Ascending aorta (tissue), 2 donors: ENCODE measurements around the gene KTN1. TPM values are rescaled to one million over a fixed set of nuclear protein-coding genes. Genes with fewer than 3 reads are reported as not detected.

Source experiments
- DNase-seq, 2 donors: peaks; one replicate each; pipeline ENCODE4 v3.0.0-alpha.2; 2019; ENCODE audit warnings: low spot score in 2 of 2
- H3K27ac ChIP-seq, 2 donors: fragments of 200-600 bp; sonication (generic); one replicate each; pipeline ENCODE4 v1.5.1; 2016 to 2017; ENCODE audit warnings: mild to moderate bottlenecking in 1 of 2
- H3K27me3 ChIP-seq: fragments of 200-600 bp; sonication (generic); one replicate; pipeline ENCODE4 v1.5.1; 2017
- H3K36me3 ChIP-seq, 2 donors: fragments of 200-600 bp; sonication (generic); one replicate each; pipeline ENCODE4 v1.5.1; 2016
- H3K4me1 ChIP-seq, 2 donors: fragments of 200-600 bp; sonication (generic); one replicate each; pipeline ENCODE4 v1.5.1; 2016 to 2017; ENCODE audit warnings: mild to moderate bottlenecking in 1 of 2
- H3K4me3 ChIP-seq, 2 donors: fragments of 200-600 bp; sonication (generic); one replicate each; pipeline ENCODE4 v1.5.1; 2016 to 2017; ENCODE audit warnings: mild to moderate bottlenecking in 1 of 2
- H3K9me3 ChIP-seq, 2 donors: fragments of 200-600 bp; sonication (generic); one replicate each; pipeline ENCODE4 v1.5.1; 2016
- intact Hi-C: fragments of 100-400 bp; cut with DNase I; formaldehyde crosslinking; loops from one replicate; pipeline ENCODE4 v1.15.1; 2023
- total RNA-seq: library from RNA; depleted of rRNA; stranded (reverse); fragments of >200 nt; gene quantifications from one replicate; pipeline ENCODE4 v1.1.0, GENCODE V29; 2016
- TF ChIP-seq, protein P1 (sequence below), 3 experiments: fragments of 200-600 bp in 2 of 3; fragments of 450-650 bp in 1 of 3; sonication (generic) in 2 of 3; IDR thresholded peaks; one replicate each; pipeline ENCODE4 v1.5.1; 2016 to 2019; ENCODE audit warnings: antibody characterized with exemption in 3 of 3, mild to moderate bottlenecking in 1 of 3, moderate library complexity in 1 of 3

The KTN1 gene
- total RNA-seq, 1 donor from 2014 or later: 36.3 TPM

GRCh38 chr14:55712491-55712890 lies 132.5 kb downstream of the KTN1 start:
- TF ChIP-seq, protein P1, sequence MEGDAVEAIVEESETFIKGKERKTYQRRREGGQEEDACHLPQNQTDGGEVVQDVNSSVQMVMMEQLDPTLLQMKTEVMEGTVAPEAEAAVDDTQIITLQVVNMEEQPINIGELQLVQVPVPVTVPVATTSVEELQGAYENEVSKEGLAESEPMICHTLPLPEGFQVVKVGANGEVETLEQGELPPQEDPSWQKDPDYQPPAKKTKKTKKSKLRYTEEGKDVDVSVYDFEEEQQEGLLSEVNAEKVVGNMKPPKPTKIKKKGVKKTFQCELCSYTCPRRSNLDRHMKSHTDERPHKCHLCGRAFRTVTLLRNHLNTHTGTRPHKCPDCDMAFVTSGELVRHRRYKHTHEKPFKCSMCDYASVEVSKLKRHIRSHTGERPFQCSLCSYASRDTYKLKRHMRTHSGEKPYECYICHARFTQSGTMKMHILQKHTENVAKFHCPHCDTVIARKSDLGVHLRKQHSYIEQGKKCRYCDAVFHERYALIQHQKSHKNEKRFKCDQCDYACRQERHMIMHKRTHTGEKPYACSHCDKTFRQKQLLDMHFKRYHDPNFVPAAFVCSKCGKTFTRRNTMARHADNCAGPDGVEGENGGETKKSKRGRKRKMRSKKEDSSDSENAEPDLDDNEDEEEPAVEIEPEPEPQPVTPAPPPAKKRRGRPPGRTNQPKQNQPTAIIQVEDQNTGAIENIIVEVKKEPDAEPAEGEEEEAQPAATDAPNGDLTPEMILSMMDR (IDR thresholded peaks at IDR 0.05): no peak
- Histone ChIP-seq H3K4me3 (no peak overlapping the region), H3K36me3 (no peaks in the 10 kb centered on the region), H3K9me3 (no peaks in the 10 kb centered on the region), H3K27me3 (no peaks in the 10 kb centered on the region), H3K27ac (no peak overlapping the region), H3K4me1 (no peaks in the 10 kb centered on the region)
- no peak for DNase-seq
- intact Hi-C loops: no loop called here

DNA sequence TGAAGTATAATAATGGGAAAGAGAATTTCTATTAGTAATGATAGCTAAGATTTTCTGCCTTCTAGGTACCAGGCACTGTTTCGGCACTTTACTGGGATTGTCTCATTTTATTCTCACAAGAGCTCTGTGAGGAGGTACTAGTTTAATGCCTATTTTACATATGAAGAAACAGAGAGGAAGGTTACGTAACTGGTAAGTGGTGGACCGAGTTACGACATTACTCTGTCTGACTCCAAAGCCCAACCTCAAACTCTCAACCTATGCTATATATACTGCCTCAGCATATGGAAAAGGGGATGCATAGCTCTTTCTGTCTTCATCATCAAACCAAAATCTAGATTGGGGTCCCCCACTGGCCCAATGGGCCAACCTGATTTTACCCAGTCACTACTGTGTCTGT lies 133.5 kb downstream of the KTN1 start:
- DNase-seq: no peak
- Histone ChIP-seq H3K36me3 (no peaks in the 10 kb centered on the region), H3K27me3 (no peaks in the 10 kb centered on the region), H3K4me1 (no peaks in the 10 kb centered on the region), H3K27ac (no peak overlapping the region), H3K4me3 (no peak overlapping the region), H3K9me3 (no peaks in the 10 kb centered on the region)
- TF ChIP-seq, protein P1 (IDR thresholded peaks at IDR 0.05): no peak
- intact Hi-C loops: no loop called here

DNA sequence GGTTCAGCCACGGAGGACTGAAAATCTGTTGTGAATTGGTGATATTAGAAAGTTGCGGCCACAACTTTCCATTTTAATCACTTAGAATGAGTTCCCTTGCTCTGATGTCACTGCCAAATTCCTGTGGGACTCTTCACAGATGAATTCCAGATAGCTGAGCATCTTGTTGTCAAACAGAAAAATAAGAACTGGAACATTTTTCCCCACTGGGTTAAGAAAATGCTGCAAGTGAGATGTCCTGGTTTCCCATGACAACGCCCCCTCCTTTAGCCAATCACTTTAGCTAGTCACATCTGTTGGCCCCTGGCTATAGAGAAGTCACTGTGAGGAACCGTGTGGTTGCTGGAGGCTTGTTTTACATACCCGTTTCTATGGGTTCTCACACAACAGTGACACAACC lies 135.9 kb downstream of the KTN1 start:
- no peak for DNase-seq
- Histone ChIP-seq H3K27me3 (no peaks in the 10 kb centered on the region), H3K4me3 (no peak overlapping the region), H3K36me3 (no peaks in the 10 kb centered on the region), H3K9me3 (no peaks in the 10 kb centered on the region), H3K27ac (no peak overlapping the region), H3K4me1 (no peaks in the 10 kb centered on the region)
- TF ChIP-seq, protein P1 (IDR thresholded peaks at IDR 0.05): no peak
- intact Hi-C loops: no loop called here

DNA sequence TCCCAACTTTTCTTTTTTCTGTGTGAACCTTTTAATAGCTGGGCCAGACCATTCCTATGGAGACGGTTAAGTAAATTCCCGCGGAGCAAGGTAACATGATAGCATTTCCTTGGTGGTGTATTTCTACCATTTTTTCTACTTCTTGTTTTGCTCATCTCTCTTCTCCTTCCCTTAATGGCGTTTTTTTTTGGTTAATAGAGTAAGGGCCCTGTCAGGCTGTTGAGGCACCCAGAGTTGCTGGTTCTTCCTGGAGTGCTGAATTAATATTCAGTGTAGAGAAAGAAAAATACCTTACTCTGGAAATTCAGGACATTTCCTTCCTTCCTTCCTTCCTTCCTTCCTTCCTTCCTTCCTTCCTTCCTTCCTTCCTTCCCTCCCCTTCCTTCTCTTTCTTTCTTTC lies 137.6 kb downstream of the KTN1 start:
- Histone ChIP-seq H3K36me3 (no peaks in the 10 kb centered on the region), H3K4me3 (no peak overlapping the region), H3K9me3 (no peaks in the 10 kb centered on the region), H3K27me3 (no peaks in the 10 kb centered on the region), H3K4me1 (no peaks in the 10 kb centered on the region), H3K27ac (no peak overlapping the region)
- intact Hi-C loops: no loop called here
- TF ChIP-seq, protein P1 (IDR thresholded peaks at IDR 0.05): no peak
- no peak for DNase-seq

DNA sequence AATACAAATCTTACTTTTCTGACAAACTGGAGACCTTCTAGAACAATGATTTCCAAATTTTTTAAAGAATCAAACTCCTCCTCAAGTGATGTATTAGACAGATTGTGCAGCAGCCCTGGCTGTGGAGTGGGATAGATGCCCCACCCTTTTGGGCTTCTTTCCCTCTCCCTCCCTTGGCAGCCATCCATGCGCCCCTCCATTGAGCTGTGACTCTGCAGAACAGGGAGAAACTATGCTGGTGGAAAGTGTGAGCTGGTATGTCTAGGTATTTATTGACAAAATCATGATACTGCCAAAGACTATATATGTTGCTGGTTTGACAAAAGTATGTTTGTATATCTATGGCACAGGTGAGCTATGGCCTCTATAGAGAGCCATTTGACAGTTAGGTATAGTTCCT lies 138.5 kb downstream of the KTN1 start:
- no peaks in the 10 kb centered on the region for H3K27me3 ChIP-seq
- TF ChIP-seq, protein P1 (IDR thresholded peaks at IDR 0.05): no peak
- no peak overlapping the region for H3K27ac ChIP-seq
- no peak overlapping the region for H3K4me3 ChIP-seq
- H3K36me3 ChIP-seq: no peaks in the 10 kb centered on the region
- H3K4me1 ChIP-seq: no peaks in the 10 kb centered on the region
- DNase-seq: no peak
- intact Hi-C loops: no loop called here
- no peaks in the 10 kb centered on the region for H3K9me3 ChIP-seq

DNA sequence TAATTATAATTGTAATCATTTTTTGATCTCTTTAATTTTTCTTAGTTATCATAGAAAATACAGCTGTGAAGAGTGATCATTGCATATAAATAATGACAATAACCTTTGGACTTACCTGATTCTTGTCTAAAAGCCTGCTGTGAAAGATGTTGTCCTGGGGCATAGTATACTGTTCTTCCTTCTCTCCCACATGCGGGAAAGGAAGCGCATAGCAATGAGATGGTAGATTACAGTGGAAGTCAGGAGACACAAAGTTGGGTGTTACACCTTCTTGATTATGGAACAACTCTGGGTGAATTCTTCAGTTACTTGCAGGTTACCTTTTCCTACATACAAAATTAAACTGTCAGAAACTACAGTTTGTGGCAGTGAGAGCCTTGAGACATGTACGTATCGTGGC lies 140.8 kb downstream of the KTN1 start:
- no peaks in the 10 kb centered on the region for H3K9me3 ChIP-seq
- H3K36me3 ChIP-seq: no peaks in the 10 kb centered on the region
- intact Hi-C loops: no loop called here
- no peaks in the 10 kb centered on the region for H3K27me3 ChIP-seq
- TF ChIP-seq, protein P1 (IDR thresholded peaks at IDR 0.05): no peak
- no peaks in the 10 kb centered on the region for H3K4me1 ChIP-seq
- H3K4me3 ChIP-seq: no peak overlapping the region
- DNase-seq: no peak
- no peak overlapping the region for H3K27ac ChIP-seq
